ENCODE data around the gene ZFAND2A. TPM values are rescaled to one million over a fixed set of nuclear protein-coding genes. Genes with fewer than 3 reads are reported as not detected.
"Not testable (repeated sequence)": the region's sequence is repeated elsewhere in the genome, so short reads cannot be mapped to it uniquely, and the experiment has no call there.

The ZFAND2A gene
- total RNA-seq, 1 donor from 2014 or later = 34.5 TPM

- Mint-ChIP-seq H3K27me3 (ENCODE audit: unreplicated experiment) (peaks cover 3% of the 10 kb centered on the region), H3K36me3 (ENCODE audit: unreplicated experiment) (no peaks in the 10 kb centered on the region), H3K9me3 (ENCODE audit: unreplicated experiment) (peaks cover 4% of the 10 kb centered on the region), H3K4me3 (ENCODE audit: unreplicated experiment) (no peak overlapping the region), H3K27ac (ENCODE audit: unreplicated experiment) (no peak overlapping the region), H3K4me1 (ENCODE audit: low read depth, unreplicated experiment) (peaks cover 10% of the 10 kb centered on the region)
- TF ChIP-seq CTCF (IDR thresholded peaks at IDR 0.05; ENCODE audit: partially characterized antibody, unreplicated experiment) = no peak
- no peak for DNase-seq
Measured at GRCh38 chr7:1163121-1163520, 3.1 kb upstream of the ZFAND2A start.

GRCh38 chr7:1160670-1161021, 650 bp upstream of the ZFAND2A start:
- DNase-seq = peak; percentile 32
- peak overlapping the region; percentile 67 for H3K4me3 Mint-ChIP-seq (ENCODE audit: unreplicated experiment)
- peaks cover 4% of the 10 kb centered on the region for H3K9me3 Mint-ChIP-seq (ENCODE audit: unreplicated experiment)
- H3K36me3 Mint-ChIP-seq (ENCODE audit: unreplicated experiment) = no peaks in the 10 kb centered on the region
- peaks cover 10% of the 10 kb centered on the region for H3K4me1 Mint-ChIP-seq (ENCODE audit: low read depth, unreplicated experiment)
- peaks cover 3% of the 10 kb centered on the region for H3K27me3 Mint-ChIP-seq (ENCODE audit: unreplicated experiment)
- H3K27ac Mint-ChIP-seq (ENCODE audit: unreplicated experiment) = peak overlapping the region; percentile 69
- TF ChIP-seq CTCF (IDR thresholded peaks at IDR 0.05; ENCODE audit: partially characterized antibody, unreplicated experiment) = no peak

GRCh38 chr7:1159231-1159630, 765 bp downstream of the ZFAND2A start:
- not testable (repeated sequence) for H3K36me3 Mint-ChIP-seq (ENCODE audit: unreplicated experiment); DNase-seq; H3K4me1 Mint-ChIP-seq (ENCODE audit: low read depth, unreplicated experiment); H3K27me3 Mint-ChIP-seq (ENCODE audit: unreplicated experiment); H3K9me3 Mint-ChIP-seq (ENCODE audit: unreplicated experiment)
- H3K27ac Mint-ChIP-seq (ENCODE audit: unreplicated experiment) = peak overlapping the region; percentile 81
- H3K4me3 Mint-ChIP-seq (ENCODE audit: unreplicated experiment) = peak overlapping the region; percentile 85

- H3K4me3 Mint-ChIP-seq (ENCODE audit: unreplicated experiment) = peak overlapping the region; percentile 85
- H3K27me3 Mint-ChIP-seq (ENCODE audit: unreplicated experiment) = peaks cover 3% of the 10 kb centered on the region
- no peak for TF ChIP-seq CTCF (IDR thresholded peaks at IDR 0.05; ENCODE audit: partially characterized antibody, unreplicated experiment)
- peaks cover 4% of the 10 kb centered on the region for H3K9me3 Mint-ChIP-seq (ENCODE audit: unreplicated experiment)
- H3K27ac Mint-ChIP-seq (ENCODE audit: unreplicated experiment) = peak overlapping the region; percentile 81
- DNase-seq = no peak
- no peaks in the 10 kb centered on the region for H3K36me3 Mint-ChIP-seq (ENCODE audit: unreplicated experiment)
- H3K4me1 Mint-ChIP-seq (ENCODE audit: low read depth, unreplicated experiment) = peaks cover 10% of the 10 kb centered on the region
Measured at GRCh38 chr7:1158203-1159126, 1.5 kb downstream of the ZFAND2A start.

- Mint-ChIP-seq H3K4me1 (ENCODE audit: low read depth, unreplicated experiment) (peaks cover 10% of the 10 kb centered on the region), H3K4me3 (ENCODE audit: unreplicated experiment) (no peak overlapping the region), H3K27ac (ENCODE audit: unreplicated experiment) (no peak overlapping the region), H3K27me3 (ENCODE audit: unreplicated experiment) (peaks cover 4% of the 10 kb centered on the region), H3K9me3 (ENCODE audit: unreplicated experiment) (peaks cover 4% of the 10 kb centered on the region), H3K36me3 (ENCODE audit: unreplicated experiment) (no peaks in the 10 kb centered on the region)
- TF ChIP-seq CTCF (IDR thresholded peaks at IDR 0.05; ENCODE audit: partially characterized antibody, unreplicated experiment) = no peak
- no peak for DNase-seq
Measured at GRCh38 chr7:1156782-1157535, 3.0 kb downstream of the ZFAND2A start.

GRCh38 chr7:1155818-1156781, 3.9 kb downstream of the ZFAND2A start:
- not testable (repeated sequence) for H3K9me3 Mint-ChIP-seq (ENCODE audit: unreplicated experiment); H3K27ac Mint-ChIP-seq (ENCODE audit: unreplicated experiment)

More at GRCh38 chr7:1155818-1156781, 3.9 kb downstream of the ZFAND2A start:
- not testable (repeated sequence) for H3K4me1 Mint-ChIP-seq (ENCODE audit: low read depth, unreplicated experiment); DNase-seq; H3K4me3 Mint-ChIP-seq (ENCODE audit: unreplicated experiment); H3K36me3 Mint-ChIP-seq (ENCODE audit: unreplicated experiment); H3K27me3 Mint-ChIP-seq (ENCODE audit: unreplicated experiment)
